ENCODE measurements around the gene C6orf62. TPM values are rescaled to one million over a fixed set of nuclear protein-coding genes. Genes with fewer than 3 reads are reported as not detected.
"Not testable (repeated sequence)": the region's sequence is repeated elsewhere in the genome, so short reads cannot be mapped to it uniquely, and the experiment has no call there.

C6orf62 gene
- total and polyA plus RNA-seq, 4 donors, result 29.6 to 58.6 (median 49.4) TPM

DNA sequence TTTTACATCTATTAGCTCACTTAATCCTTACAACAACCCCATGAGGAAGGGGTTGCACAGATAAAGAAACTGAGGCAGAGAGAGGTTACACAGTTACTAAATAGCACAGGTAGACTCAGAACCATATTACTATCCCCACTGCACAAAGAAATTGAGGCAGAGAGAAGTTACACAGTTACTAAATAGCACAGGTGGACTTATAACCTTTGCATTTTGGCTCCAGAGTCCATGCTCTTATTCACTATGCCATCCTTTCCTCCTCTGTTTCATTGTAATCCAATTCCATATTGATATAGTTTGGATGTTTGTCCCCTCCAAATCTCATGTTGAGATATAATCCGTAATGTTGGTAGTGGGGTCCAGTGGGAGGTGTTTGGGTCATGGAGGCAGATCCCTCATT is 55.8 kb downstream of the C6orf62 start:
- H3K27me3 ChIP-seq (ENCODE audit: control insufficient read depth in 4 of 4, insufficient read depth in 4 of 4, low read length in 3 of 4), result no peaks in the 10 kb centered on the region
- no peaks in the 10 kb centered on the region for H3K9me3 ChIP-seq (ENCODE audit: control insufficient read depth in 4 of 4, low read length in 3 of 4)
- H3K36me3 ChIP-seq (ENCODE audit: control insufficient read depth in 4 of 4, insufficient read depth in 3 of 4, low read depth in 1 of 4, low read length in 3 of 4), result peaks cover 0 to 4% (median 1%) of the 10 kb centered on the region in 4 donors
- WGBS, result 89% methylated on average over 1 of the region's 1 CpG
- DNase-seq (ENCODE audit: low spot score), result no peak
- H3K9ac ChIP-seq (ENCODE audit: low read depth in 1 of 2, low read length in 2 of 2), result no peak overlapping the region
- TF ChIP-seq, protein P1, sequence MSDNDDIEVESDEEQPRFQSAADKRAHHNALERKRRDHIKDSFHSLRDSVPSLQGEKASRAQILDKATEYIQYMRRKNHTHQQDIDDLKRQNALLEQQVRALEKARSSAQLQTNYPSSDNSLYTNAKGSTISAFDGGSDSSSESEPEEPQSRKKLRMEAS (IDR thresholded peaks at IDR 0.05), result no peak
- TF ChIP-seq TAF1 (conservative IDR thresholded peaks at IDR 0.05), result no peak
- TF ChIP-seq SP1 (IDR thresholded peaks at IDR 0.05), result peak; percentile 41
- TF ChIP-seq HNF4A (conservative IDR thresholded peaks at IDR 0.05), result peak; percentile 87 to 96
- TF ChIP-seq NR2F2 (IDR thresholded peaks at IDR 0.05), result no peak
- TF ChIP-seq JUND (IDR thresholded peaks at IDR 0.05), result no peak
- TF ChIP-seq, protein P2, sequence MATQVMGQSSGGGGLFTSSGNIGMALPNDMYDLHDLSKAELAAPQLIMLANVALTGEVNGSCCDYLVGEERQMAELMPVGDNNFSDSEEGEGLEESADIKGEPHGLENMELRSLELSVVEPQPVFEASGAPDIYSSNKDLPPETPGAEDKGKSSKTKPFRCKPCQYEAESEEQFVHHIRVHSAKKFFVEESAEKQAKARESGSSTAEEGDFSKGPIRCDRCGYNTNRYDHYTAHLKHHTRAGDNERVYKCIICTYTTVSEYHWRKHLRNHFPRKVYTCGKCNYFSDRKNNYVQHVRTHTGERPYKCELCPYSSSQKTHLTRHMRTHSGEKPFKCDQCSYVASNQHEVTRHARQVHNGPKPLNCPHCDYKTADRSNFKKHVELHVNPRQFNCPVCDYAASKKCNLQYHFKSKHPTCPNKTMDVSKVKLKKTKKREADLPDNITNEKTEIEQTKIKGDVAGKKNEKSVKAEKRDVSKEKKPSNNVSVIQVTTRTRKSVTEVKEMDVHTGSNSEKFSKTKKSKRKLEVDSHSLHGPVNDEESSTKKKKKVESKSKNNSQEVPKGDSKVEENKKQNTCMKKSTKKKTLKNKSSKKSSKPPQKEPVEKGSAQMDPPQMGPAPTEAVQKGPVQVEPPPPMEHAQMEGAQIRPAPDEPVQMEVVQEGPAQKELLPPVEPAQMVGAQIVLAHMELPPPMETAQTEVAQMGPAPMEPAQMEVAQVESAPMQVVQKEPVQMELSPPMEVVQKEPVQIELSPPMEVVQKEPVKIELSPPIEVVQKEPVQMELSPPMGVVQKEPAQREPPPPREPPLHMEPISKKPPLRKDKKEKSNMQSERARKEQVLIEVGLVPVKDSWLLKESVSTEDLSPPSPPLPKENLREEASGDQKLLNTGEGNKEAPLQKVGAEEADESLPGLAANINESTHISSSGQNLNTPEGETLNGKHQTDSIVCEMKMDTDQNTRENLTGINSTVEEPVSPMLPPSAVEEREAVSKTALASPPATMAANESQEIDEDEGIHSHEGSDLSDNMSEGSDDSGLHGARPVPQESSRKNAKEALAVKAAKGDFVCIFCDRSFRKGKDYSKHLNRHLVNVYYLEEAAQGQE (IDR thresholded peaks at IDR 0.05), result no peak
- TF ChIP-seq, protein P3, sequence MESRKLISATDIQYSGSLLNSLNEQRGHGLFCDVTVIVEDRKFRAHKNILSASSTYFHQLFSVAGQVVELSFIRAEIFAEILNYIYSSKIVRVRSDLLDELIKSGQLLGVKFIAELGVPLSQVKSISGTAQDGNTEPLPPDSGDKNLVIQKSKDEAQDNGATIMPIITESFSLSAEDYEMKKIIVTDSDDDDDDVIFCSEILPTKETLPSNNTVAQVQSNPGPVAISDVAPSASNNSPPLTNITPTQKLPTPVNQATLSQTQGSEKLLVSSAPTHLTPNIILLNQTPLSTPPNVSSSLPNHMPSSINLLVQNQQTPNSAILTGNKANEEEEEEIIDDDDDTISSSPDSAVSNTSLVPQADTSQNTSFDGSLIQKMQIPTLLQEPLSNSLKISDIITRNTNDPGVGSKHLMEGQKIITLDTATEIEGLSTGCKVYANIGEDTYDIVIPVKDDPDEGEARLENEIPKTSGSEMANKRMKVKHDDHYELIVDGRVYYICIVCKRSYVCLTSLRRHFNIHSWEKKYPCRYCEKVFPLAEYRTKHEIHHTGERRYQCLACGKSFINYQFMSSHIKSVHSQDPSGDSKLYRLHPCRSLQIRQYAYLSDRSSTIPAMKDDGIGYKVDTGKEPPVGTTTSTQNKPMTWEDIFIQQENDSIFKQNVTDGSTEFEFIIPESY (IDR thresholded peaks at IDR 0.05), result no peak
- TF ChIP-seq, protein P4, sequence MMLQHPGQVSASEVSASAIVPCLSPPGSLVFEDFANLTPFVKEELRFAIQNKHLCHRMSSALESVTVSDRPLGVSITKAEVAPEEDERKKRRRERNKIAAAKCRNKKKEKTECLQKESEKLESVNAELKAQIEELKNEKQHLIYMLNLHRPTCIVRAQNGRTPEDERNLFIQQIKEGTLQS (IDR thresholded peaks at IDR 0.05), result no peak
- TF ChIP-seq FOXA2 (IDR thresholded peaks at IDR 0.05), result no peak
- TF ChIP-seq HNF4G (IDR thresholded peaks at IDR 0.05), result peak; percentile 84
- TF ChIP-seq, protein P5, sequence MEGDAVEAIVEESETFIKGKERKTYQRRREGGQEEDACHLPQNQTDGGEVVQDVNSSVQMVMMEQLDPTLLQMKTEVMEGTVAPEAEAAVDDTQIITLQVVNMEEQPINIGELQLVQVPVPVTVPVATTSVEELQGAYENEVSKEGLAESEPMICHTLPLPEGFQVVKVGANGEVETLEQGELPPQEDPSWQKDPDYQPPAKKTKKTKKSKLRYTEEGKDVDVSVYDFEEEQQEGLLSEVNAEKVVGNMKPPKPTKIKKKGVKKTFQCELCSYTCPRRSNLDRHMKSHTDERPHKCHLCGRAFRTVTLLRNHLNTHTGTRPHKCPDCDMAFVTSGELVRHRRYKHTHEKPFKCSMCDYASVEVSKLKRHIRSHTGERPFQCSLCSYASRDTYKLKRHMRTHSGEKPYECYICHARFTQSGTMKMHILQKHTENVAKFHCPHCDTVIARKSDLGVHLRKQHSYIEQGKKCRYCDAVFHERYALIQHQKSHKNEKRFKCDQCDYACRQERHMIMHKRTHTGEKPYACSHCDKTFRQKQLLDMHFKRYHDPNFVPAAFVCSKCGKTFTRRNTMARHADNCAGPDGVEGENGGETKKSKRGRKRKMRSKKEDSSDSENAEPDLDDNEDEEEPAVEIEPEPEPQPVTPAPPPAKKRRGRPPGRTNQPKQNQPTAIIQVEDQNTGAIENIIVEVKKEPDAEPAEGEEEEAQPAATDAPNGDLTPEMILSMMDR (IDR thresholded peaks at IDR 0.05; ENCODE audit: low read depth, low read length, missing input control), result no peak
- TF ChIP-seq RAD21 (IDR thresholded peaks at IDR 0.05), result peak in 1 of 2 donors; percentile 8
- peak in 1 of 2 donors; percentile 38 for TF ChIP-seq RXRA (IDR thresholded peaks at IDR 0.05)
- H3K27ac ChIP-seq (ENCODE audit: low read depth in 1 of 2, low read length in 2 of 2), result no peak overlapping the region
- peaks cover 6 to 43% (median 31%) of the 10 kb centered on the region in 4 donors for H3K4me1 ChIP-seq (ENCODE audit: control insufficient read depth in 4 of 4, insufficient read depth in 4 of 4, low read length in 3 of 4)
- no peak overlapping the region for H3K4me3 ChIP-seq (ENCODE audit: low read depth in 1 of 3, low read length in 3 of 3)

DNA sequence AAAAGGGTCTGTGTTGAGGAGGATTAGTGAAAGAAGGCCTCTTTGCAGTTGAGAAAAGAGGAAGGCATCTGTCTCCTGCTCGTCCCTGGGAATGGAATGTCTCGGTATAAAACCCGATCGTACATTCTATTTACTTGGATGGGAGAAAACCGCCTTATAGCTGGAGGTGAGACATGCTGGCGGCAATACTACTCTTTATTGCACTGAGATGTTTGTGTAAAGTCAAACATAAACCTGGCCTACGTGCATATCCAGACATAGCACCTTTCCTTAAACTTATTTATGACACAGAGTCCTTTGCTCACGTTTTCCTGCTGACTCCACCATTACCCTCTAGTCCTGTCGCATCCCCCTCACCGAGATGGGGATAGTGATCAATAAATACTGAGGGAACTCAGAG is 56.7 kb downstream of the C6orf62 start:
- Histone ChIP-seq H3K4me1 (ENCODE audit: control insufficient read depth in 4 of 4, insufficient read depth in 4 of 4, low read length in 3 of 4) (peaks cover 5 to 35% (median 31%) of the 10 kb centered on the region in 4 donors), H3K36me3 (ENCODE audit: control insufficient read depth in 4 of 4, insufficient read depth in 3 of 4, low read depth in 1 of 4, low read length in 3 of 4) (peaks cover 0 to 4% (median 1%) of the 10 kb centered on the region in 4 donors), H3K27ac (ENCODE audit: low read depth in 1 of 2, low read length in 2 of 2) (no peak overlapping the region), H3K9ac (ENCODE audit: low read depth in 1 of 2, low read length in 2 of 2) (no peak overlapping the region), H3K27me3 (ENCODE audit: control insufficient read depth in 4 of 4, insufficient read depth in 4 of 4, low read length in 3 of 4) (no peaks in the 10 kb centered on the region), H3K9me3 (ENCODE audit: control insufficient read depth in 4 of 4, low read length in 3 of 4) (no peaks in the 10 kb centered on the region), H3K4me3 (ENCODE audit: low read depth in 1 of 3, low read length in 3 of 3) (no peak overlapping the region)
- WGBS, result 88% methylated on average over 10 of the region's 10 CpGs
- DNase-seq (ENCODE audit: low spot score), result no peak
- no peak for TF ChIP-seq JUND (IDR thresholded peaks at IDR 0.05)

DNA sequence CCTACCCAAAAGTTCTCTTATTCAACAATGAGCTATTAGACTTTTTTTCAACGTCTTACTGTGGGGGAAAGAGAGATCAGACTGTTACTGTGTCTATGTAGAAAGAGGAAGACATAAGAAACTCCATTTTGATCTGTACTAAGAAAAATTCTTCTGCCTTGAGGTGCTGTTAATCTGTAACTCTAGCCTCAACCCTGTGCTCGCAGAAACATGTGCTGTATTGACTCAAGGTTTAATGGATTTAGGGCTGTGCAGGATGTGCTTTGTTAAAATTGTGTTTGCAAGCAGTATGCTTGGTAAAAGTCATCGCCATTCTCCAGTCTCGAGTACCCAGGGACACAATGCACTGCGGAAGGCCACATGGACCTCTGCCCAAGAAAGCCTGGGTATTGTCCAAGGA is 57.2 kb downstream of the C6orf62 start:
- H3K36me3 ChIP-seq (ENCODE audit: control insufficient read depth in 4 of 4, insufficient read depth in 3 of 4, low read depth in 1 of 4, low read length in 3 of 4); H3K27ac ChIP-seq (ENCODE audit: low read depth in 1 of 2, low read length in 2 of 2); H3K9ac ChIP-seq (ENCODE audit: low read depth in 1 of 2, low read length in 2 of 2); H3K4me3 ChIP-seq (ENCODE audit: low read depth in 1 of 3, low read length in 3 of 3); H3K9me3 ChIP-seq (ENCODE audit: control insufficient read depth in 4 of 4, low read length in 3 of 4); DNase-seq (ENCODE audit: low spot score); H3K27me3 ChIP-seq (ENCODE audit: control insufficient read depth in 4 of 4, insufficient read depth in 4 of 4, low read length in 3 of 4): not testable (repeated sequence)
- peaks cover 5 to 35% (median 31%) of the 10 kb centered on the region in 4 donors for H3K4me1 ChIP-seq (ENCODE audit: control insufficient read depth in 4 of 4, insufficient read depth in 4 of 4, low read length in 3 of 4)
- 77% methylated on average over 5 of the region's 5 CpGs for WGBS

All from liver (tissue), 9 donors.